Lower lobe of right lung (tissue), 2 donors: ENCODE measurements around the gene TXLNB. TPM values are rescaled to one million over a fixed set of nuclear protein-coding genes. Genes with fewer than 3 reads are reported as not detected.
A peak's percentile ranks its signal among the peaks of the same experiment; 100 is the strongest.

Source experiments
- ATAC-seq, 2 donors: fragments of 200-7000 bp; cut with Tn5 transposase; one replicate each; pipeline ENCODE4 v1.9.1; 2020 to 2022; ENCODE audit warnings: mild to moderate bottlenecking in 2 of 2, moderate library complexity in 2 of 2
- DNase-seq: peaks from one replicate; pipeline ENCODE4 v3.0.0-alpha.2; 2020
- H3K27ac ChIP-seq: fragments of 200-600 bp; one replicate; pipeline ENCODE4 v1.8.0; 2022
- H3K27me3 ChIP-seq: fragments of 200-600 bp; one replicate; pipeline ENCODE4 v1.8.0; 2022; ENCODE audit warnings: low read depth
- H3K36me3 ChIP-seq: fragments of 200-600 bp; one replicate; pipeline ENCODE4 v1.8.0; 2022; ENCODE audit warnings: mild to moderate bottlenecking
- H3K4me1 ChIP-seq: fragments of 200-600 bp; one replicate; pipeline ENCODE4 v1.8.0; 2022
- H3K4me3 ChIP-seq: fragments of 200-600 bp; one replicate; pipeline ENCODE4 v1.8.0; 2022; ENCODE audit warnings: mild to moderate bottlenecking
- H3K9me3 ChIP-seq: fragments of 200-600 bp; one replicate; pipeline ENCODE4 v1.8.0; 2022
- intact Hi-C: fragments of 100-400 bp; cut with DNase I; formaldehyde crosslinking; loops from one replicate; pipeline ENCODE4 v1.11.0; 2022
- long read RNA-seq: library from polyadenylated mRNA; unstranded; transcript quantifications from one replicate; pipeline ENCODE4 v2.0.0, GENCODE V29; 2021
- total RNA-seq: library from RNA; stranded (reverse); fragmentation: NEBNext Ultra II Directional; extraction: Animal tissue kit (Norgen Biotek cat#: 25700); gene quantifications from one replicate; pipeline ENCODE4 v1.2.1, GENCODE V29; 2021
- TF ChIP-seq, protein P1 (sequence below): fragments of 200-600 bp; IDR thresholded peaks from one replicate; pipeline ENCODE4 v1.8.0; 2022; ENCODE audit warnings: antibody characterized with exemption, mild to moderate bottlenecking
- donor health status: DM: no; HTN: yes; CAD: no; lungs with severe emphysema.

Gene TXLNB
- total RNA-seq, result 1.1 TPM
- long read RNA-seq, partial matches to known transcripts, result 0 of 2 reads
- long read RNA-seq, other reads (novel, unspliced or antisense), result 2 of 2 reads

- DNase-seq (peak; percentile 82), ATAC-seq (peak; percentile 82 to 91)
- Histone ChIP-seq H3K9me3 (no peaks in the 10 kb centered on the region), H3K4me1 (peaks cover 35% of the 10 kb centered on the region), H3K36me3 (no peaks in the 10 kb centered on the region), H3K27me3 (no peaks in the 10 kb centered on the region), H3K4me3 (peak within 1 kb of the TSS; percentile 4), H3K27ac (peak within 1 kb of the TSS; percentile 75)
- intact Hi-C loops, result no loop called here
- TF ChIP-seq, protein P1, sequence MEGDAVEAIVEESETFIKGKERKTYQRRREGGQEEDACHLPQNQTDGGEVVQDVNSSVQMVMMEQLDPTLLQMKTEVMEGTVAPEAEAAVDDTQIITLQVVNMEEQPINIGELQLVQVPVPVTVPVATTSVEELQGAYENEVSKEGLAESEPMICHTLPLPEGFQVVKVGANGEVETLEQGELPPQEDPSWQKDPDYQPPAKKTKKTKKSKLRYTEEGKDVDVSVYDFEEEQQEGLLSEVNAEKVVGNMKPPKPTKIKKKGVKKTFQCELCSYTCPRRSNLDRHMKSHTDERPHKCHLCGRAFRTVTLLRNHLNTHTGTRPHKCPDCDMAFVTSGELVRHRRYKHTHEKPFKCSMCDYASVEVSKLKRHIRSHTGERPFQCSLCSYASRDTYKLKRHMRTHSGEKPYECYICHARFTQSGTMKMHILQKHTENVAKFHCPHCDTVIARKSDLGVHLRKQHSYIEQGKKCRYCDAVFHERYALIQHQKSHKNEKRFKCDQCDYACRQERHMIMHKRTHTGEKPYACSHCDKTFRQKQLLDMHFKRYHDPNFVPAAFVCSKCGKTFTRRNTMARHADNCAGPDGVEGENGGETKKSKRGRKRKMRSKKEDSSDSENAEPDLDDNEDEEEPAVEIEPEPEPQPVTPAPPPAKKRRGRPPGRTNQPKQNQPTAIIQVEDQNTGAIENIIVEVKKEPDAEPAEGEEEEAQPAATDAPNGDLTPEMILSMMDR, result no peak
These were observed at the start of gene TXLNB for GRCh38 chr6:139291813-139292619. TXLNB (minus strand) TSS chr6:139291998; CDS start chr6:139288899, 3,099 bp downstream.

DNA sequence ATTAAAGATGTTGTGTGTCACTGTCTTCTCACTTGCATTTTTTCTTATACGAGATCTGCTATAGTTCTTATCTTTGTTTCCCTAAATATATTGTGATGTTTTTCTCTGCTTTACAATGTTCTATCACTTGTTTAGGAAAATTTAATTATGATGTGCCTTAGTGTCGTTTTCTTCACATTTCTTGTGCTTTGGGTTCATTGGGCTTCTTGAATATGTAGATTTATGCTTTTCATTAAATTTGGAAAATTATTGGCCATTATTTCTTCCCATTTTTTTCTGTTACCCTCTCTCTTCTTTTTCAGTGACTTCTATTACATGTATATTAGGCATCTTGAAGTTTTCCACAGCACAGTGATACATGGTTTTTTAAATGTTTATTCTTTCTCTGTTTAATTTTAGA is 49.3 kb upstream of the TXLNB start:
- no peaks in the 10 kb centered on the region for H3K27me3 ChIP-seq
- peaks cover 13% of the 10 kb centered on the region for H3K4me1 ChIP-seq
- H3K9me3 ChIP-seq, result no peaks in the 10 kb centered on the region
- TF ChIP-seq, protein P1, result no peak
- no peaks in the 10 kb centered on the region for H3K36me3 ChIP-seq
- H3K27ac ChIP-seq, result no peak overlapping the region
- DNase-seq, result no peak
- intact Hi-C loops, result loop anchor here (10.0 kb wide), 1 partner anchor 116 kb away; no protein-coding TSS in a partner anchor
- no peak for ATAC-seq
- H3K4me3 ChIP-seq, result no peak overlapping the region

DNA sequence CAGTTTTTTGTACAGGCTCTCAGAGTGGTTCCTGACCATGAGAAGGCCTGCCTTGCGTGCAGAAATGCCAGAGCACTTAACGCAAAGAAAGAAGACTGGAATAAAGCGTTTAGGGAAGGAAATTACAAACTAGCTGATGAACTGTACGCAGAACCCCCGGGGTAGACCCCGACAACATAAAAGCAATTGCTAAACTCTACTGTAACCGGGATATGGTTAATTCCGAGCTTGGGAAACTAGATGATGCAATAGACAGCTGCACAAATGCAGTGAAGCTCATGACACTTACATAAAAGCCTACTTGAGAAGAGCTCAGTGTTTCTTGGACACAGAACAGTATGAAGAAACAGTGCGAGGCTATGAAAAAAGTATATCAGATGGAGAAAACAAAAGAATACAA is 47.0 kb upstream of the TXLNB start:
- Histone ChIP-seq H3K4me1 (peaks cover 18% of the 10 kb centered on the region), H3K27me3 (no peaks in the 10 kb centered on the region), H3K27ac (peak overlapping the region; percentile 39), H3K9me3 (no peaks in the 10 kb centered on the region), H3K36me3 (no peaks in the 10 kb centered on the region), H3K4me3 (no peak overlapping the region)
- ATAC-seq (peak; percentile 72 to 75), DNase-seq (no peak)
- TF ChIP-seq, protein P1, result no peak
- intact Hi-C loops, result no loop called here

GRCh38 chr6:139337830-139338229 is 46.0 kb upstream of the TXLNB start:
- Histone ChIP-seq H3K9me3 (no peaks in the 10 kb centered on the region), H3K27me3 (no peaks in the 10 kb centered on the region), H3K36me3 (no peaks in the 10 kb centered on the region), H3K4me3 (no peak overlapping the region), H3K4me1 (peaks cover 18% of the 10 kb centered on the region), H3K27ac (no peak overlapping the region)
- DNase-seq, result peak; percentile 51
- peak; percentile 67 to 72 for ATAC-seq
- intact Hi-C loops, result no loop called here
- TF ChIP-seq, protein P1, result no peak

DNA sequence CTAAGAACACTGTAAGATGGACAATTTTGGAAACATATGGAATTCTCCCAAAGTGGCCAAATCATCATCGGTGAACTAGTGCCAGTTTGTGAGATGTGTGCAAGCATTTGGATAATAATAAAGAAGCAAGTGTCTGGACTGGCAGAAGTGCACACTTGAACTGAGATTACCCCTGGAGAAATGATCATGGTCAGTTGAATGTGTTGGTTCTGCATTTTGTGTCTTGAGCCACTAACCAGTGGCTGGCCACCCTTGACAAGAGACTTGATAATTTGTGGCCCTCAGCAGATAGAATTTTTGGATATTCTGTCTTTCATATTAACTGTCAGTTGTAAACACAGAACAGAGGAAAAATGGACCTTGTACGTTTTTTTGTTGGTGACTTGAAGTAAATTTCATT is 45.2 kb upstream of the TXLNB start:
- DNase-seq (no peak), ATAC-seq (no peak)
- H3K4me3 ChIP-seq, result no peak overlapping the region
- no peak overlapping the region for H3K27ac ChIP-seq
- H3K4me1 ChIP-seq, result peaks cover 18% of the 10 kb centered on the region
- intact Hi-C loops, result no loop called here
- no peaks in the 10 kb centered on the region for H3K36me3 ChIP-seq
- TF ChIP-seq, protein P1, result no peak
- H3K9me3 ChIP-seq, result no peaks in the 10 kb centered on the region
- H3K27me3 ChIP-seq, result no peaks in the 10 kb centered on the region
